ENCODE measurements around the gene EMID1.
"Not testable (repeated sequence)": the region's sequence is repeated elsewhere in the genome, so short reads cannot be mapped to it uniquely, and the experiment has no call there.

EMID1 gene

GRCh38 chr22:29208879-29209623 is 3.4 kb downstream of the EMID1 start:
- in situ Hi-C loops (cut with MboI; ENCODE audit: low sequenced_read_pairs) = no loop called here

- in situ Hi-C loops (cut with MboI; ENCODE audit: low sequenced_read_pairs) = no loop called here
Measured at GRCh38 chr22:29209624-29209929, 3.9 kb downstream of the EMID1 start.

DNA sequence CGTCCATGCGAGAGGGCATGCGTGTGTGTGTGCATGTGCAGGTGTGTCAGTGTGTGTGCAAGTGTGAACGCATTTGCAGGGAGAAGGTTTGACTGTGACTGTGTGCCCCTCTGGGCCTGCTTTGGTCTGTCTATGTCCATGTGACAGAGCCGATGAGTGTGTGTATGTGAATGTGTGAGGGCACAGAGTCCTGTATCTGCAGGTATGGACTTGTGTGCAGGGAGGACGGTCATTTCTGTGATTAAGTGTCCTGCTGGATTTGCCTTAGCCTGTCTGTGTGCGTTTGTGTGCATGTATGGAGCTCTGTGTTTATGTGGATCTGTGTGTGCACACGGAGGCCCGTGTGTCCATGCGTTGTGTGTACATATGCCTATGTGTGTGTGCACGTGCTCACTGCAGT is 5.4 kb downstream of the EMID1 start:
- in situ Hi-C loops (cut with MboI; ENCODE audit: low sequenced_read_pairs) = no loop called here

DNA sequence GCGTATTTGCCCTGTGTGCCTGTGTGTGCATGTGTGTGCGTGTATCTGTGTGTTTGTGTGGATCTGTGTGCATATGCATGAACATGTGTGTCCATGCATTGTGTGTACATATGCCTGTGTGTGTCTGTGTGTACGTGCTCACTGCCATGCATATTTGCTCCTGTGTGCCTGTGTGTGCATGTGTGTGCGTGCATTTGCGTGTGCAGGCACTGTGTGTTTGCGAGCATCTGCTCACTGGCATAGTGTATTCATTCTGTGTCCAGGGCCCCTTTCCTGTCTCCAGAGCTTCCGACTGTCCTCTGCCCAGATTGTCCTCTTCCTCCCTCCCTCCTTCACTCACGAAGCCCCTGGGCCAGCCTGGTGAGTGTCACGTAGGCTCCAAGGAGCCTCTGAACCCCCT is 5.8 kb downstream of the EMID1 start:
- in situ Hi-C loops (cut with MboI; ENCODE audit: low sequenced_read_pairs) = no loop called here

GRCh38 chr22:29212743-29213142 is 7.0 kb downstream of the EMID1 start:
- in situ Hi-C loops (cut with MboI; ENCODE audit: low sequenced_read_pairs) = no loop called here

GRCh38 chr22:29213493-29213892 is 7.8 kb downstream of the EMID1 start:
- in situ Hi-C loops (cut with MboI; ENCODE audit: low sequenced_read_pairs) = no loop called here

DNA sequence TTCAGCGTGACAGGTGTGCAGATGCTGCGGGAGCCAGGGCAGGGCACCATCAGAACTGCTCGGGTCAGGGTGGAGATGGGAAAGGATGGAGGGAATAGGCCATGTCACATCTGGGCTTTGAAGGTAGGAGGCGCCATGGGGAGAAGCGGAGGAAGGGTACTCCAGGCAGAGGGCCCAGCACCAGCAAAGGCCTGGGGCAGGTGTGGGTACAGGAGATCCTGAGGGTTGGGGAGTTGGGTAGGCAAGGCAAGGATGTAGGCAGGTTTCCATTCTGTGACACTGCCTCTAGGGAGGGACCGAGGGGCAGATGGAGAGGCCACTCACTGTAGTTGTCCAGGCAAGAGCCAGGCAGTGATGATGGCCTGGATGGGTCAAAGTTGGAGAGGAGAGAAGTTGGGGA is 8.5 kb downstream of the EMID1 start:
- in situ Hi-C loops (cut with MboI; ENCODE audit: low sequenced_read_pairs) = no loop called here

GRCh38 chr22:29215012-29215860 is 9.5 kb downstream of the EMID1 start:
- in situ Hi-C loops (cut with MboI; ENCODE audit: low sequenced_read_pairs) = no loop called here

GRCh38 chr22:29216011-29216872 is 10.5 kb downstream of the EMID1 start:
- in situ Hi-C loops (cut with MboI; ENCODE audit: low sequenced_read_pairs) = no loop called here

DNA sequence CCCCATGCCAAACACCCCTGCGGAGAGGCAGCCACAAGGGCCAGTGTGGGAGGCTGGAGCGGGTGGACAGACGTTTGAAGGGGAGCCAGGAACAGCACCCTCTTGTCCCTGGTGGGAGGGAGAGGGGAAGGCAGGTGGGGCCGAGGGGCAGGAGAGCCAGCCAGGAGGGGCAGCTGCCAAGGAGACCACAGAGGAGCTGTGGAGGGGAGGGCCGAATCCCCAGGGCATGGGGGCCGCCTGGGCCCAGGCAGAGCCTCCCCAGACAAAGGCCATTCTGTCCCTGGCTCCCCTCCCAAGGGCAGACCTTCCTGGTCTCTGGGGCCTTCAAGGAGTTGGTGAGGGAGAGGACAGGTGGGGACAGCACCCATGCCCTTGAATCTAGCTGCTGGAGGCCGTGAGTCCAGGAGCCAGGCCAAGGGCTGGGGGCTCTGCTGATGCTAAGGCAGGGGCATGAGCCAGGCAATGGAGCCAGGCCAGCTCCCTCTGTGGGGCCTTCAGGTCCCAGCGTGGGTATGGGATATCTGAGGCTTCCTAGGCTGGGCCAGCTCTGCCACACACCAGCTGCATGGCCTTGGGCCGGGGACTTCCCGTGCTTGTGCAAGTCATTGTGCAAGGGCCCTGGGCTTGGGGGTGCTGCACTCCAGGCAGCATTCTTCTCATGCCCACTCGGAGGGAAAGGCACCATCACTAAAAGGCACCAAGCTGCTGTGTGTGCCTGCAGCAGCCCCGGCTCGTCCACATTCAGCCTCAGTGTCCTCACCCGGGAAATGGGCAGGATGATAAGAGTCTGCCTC is 11.4 kb downstream of the EMID1 start:
- in situ Hi-C loops (cut with MboI; ENCODE audit: low sequenced_read_pairs) = no loop called here

DNA sequence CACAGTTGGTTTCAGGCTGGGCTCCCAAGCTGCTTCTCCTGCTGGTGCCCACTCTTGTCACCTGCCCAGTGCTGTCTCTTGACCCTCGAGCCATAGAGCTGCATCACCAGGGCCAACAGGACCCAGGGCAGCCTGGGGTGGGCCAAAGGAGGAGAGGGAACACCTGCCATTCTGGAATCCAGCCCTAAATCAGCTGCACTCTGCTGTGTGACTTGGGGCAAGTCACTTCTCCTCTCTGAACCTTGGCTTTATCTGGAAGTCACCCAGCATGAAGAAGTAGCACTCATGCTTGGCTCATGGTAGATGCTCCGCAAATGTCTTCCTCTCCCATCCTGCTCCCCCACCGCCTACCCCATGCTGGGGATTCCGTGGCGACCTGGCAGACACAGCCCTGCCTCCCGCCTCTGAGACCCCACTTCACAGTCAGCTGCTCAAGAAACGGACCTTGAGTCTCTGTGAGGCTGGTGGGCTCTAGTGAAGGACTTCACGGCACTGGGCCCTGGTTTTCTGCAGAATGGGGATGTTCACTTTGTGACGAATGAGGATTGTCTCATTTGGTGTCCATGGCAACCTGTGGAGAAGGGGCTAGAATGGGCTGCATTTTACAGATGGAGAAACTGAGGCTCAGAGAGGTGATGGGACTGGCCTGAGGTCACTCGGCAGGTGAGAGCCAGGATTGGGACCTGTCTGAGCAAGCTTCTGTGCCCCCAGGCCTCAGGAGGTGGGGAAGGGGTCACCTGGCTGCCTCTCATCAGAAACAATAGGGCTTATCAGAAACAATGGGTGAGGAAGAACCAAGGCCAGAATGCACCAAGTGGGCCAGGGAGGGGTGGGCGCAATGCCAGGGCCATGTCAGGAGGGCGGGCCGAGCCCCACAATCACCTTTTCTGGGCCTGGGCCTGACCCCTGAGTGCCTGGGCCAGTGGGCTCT is 12.4 kb downstream of the EMID1 start:
- in situ Hi-C loops (cut with MboI; ENCODE audit: low sequenced_read_pairs) = no loop called here

DNA sequence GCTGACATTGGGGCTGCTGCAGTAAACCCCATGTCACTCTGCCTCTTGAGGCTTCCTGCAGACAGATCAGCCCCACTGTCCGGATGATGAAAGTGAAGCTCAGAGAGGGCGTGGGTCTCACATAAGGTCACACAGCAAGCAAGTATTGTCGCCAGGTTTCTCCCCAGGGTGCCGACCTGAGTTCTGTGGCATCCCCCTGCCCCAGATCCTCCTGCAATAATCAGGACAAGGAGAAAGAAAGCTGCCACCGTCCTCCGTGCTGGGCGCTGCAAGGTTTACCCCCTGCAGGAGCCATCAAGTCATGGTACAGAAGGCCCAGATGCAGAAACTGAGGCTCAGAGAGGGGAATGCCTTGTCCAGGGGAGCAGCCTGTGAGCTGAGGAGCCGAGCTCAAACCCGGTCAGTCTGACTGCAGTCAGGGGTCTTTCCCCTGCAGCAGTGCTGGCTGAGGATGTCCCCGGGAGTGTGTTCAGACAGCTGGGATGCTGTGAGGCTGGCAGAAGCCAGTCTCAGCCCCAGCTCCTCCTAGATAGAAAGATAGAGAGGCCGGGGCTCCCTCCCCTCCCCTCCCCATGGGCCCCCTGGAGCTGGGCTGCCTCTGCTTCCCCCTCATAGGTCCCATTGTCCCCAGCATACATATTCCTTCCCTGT is 13.2 kb downstream of the EMID1 start:
- in situ Hi-C loops (cut with MboI; ENCODE audit: low sequenced_read_pairs) = no loop called here

DNA sequence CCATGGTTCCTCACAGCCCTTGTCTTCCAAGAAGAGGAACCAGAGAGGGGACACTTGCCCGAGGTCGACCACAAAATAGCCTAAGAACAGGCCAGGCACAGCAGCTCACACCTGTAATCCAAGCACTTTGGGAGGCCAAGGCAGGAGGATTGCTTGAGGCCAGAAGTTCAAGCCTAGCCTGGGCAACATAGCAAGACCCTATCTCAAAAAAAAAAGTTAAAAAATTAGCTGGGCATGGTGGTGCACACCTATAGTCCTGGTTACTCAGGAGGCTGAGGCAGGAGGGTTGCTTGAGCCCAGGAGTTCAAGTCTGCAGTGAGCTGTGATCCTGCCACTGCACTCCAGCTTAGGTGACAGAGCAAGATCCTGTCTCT is 13.7 kb downstream of the EMID1 start:
- in situ Hi-C loops (cut with MboI; ENCODE audit: low sequenced_read_pairs) = not testable (repeated sequence)

DNA sequence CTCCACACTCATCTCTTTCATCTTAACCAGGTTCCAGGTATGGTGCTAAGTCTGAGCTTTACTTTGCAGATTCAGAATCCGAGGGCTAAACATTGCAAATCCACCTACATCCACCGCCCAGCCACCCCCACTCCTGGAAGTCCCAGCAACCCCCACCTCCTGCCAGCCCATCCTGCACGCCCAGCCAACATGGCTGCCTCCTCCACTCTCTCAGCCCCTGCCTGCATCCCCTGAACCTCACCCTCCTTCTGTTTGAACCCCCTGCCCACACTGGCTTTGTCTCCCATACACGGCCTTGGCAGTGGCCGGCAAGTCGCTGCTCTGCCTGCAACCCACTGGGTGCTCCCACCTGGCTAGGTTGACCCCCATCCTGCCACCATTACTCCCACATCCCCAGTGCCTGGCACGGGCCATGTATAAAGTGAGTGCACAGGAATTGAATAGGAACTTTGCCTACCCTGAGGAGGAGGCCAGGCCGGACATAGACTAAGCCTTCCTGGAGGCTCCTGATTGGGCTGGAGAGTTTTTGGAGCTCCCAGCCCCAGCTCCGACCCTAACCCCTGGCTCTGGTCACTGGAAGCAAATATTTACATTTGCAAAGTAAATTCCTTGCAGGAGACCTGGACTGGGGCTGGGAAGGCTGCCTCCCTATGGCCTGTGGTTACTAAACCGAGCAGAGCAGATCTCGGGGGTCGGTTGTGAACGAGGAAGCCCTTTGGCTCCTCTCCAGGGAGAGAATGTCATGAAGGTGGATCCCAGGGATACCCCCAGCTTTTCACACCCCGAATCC is 14.4 kb downstream of the EMID1 start:
- in situ Hi-C loops (cut with MboI; ENCODE audit: low sequenced_read_pairs) = no loop called here

- in situ Hi-C loops (cut with MboI; ENCODE audit: low sequenced_read_pairs) = no loop called here
Measured at GRCh38 chr22:29224121-29224858, 18.6 kb downstream of the EMID1 start.

GRCh38 chr22:29224859-29225410 is 19.2 kb downstream of the EMID1 start:
- in situ Hi-C loops (cut with MboI; ENCODE audit: low sequenced_read_pairs) = loop anchor here (25.0 kb wide), 2 partner anchors 363 to 613 kb away; no protein-coding TSS in a partner anchor

- in situ Hi-C loops (cut with MboI; ENCODE audit: low sequenced_read_pairs) = loop anchor here (25.0 kb wide), 2 partner anchors 363 to 613 kb away; no protein-coding TSS in a partner anchor
Measured at GRCh38 chr22:29225422-29226090, 19.9 kb downstream of the EMID1 start.
